ENCODE measurements around the gene TMCC1. TPM values are rescaled to one million over a fixed set of nuclear protein-coding genes. Genes with fewer than 3 reads are reported as not detected.
"Not testable (repeated sequence)": the region's sequence is repeated elsewhere in the genome, so short reads cannot be mapped to it uniquely, and the experiment has no call there.

Gene TMCC1
- total RNA-seq, 1 donor from 2014 or later, result 28.0 TPM

- no peaks in the 10 kb centered on the region for H3K36me3 ChIP-seq (ENCODE audit: control insufficient read depth, insufficient read depth, low read length)
- H3K4me3 ChIP-seq (ENCODE audit: low read depth, low read length), result no peak overlapping the region
- DNase-seq (ENCODE audit: low read depth), result no peak
- TF ChIP-seq CTCF (IDR thresholded peaks at IDR 0.05; ENCODE audit: insufficient read depth, low read length, poor library complexity, severe bottlenecking), result no peak
- H3K27me3 ChIP-seq (ENCODE audit: control insufficient read depth, insufficient read depth, low read length), result no peaks in the 10 kb centered on the region
Observed at GRCh38 chr3:129687586-129688125, 205.9 kb downstream of the TMCC1 start.

GRCh38 chr3:129686941-129687340, 206.6 kb downstream of the TMCC1 start:
- Histone ChIP-seq H3K27me3 (ENCODE audit: control insufficient read depth, insufficient read depth, low read length) (no peaks in the 10 kb centered on the region), H3K36me3 (ENCODE audit: control insufficient read depth, insufficient read depth, low read length) (no peaks in the 10 kb centered on the region), H3K4me3 (ENCODE audit: low read depth, low read length) (no peak overlapping the region)
- TF ChIP-seq CTCF (IDR thresholded peaks at IDR 0.05; ENCODE audit: insufficient read depth, low read length, poor library complexity, severe bottlenecking), result no peak
- no peak for DNase-seq (ENCODE audit: low read depth)

GRCh38 chr3:129684270-129684669, 209.2 kb downstream of the TMCC1 start:
- H3K4me3 ChIP-seq (ENCODE audit: low read depth, low read length), result no peak overlapping the region
- no peaks in the 10 kb centered on the region for H3K36me3 ChIP-seq (ENCODE audit: control insufficient read depth, insufficient read depth, low read length)
- TF ChIP-seq CTCF (IDR thresholded peaks at IDR 0.05; ENCODE audit: insufficient read depth, low read length, poor library complexity, severe bottlenecking), result no peak
- no peak for DNase-seq (ENCODE audit: low read depth)
- no peaks in the 10 kb centered on the region for H3K27me3 ChIP-seq (ENCODE audit: control insufficient read depth, insufficient read depth, low read length)

GRCh38 chr3:129683201-129683600, 210.3 kb downstream of the TMCC1 start:
- no peak for TF ChIP-seq CTCF (IDR thresholded peaks at IDR 0.05; ENCODE audit: insufficient read depth, low read length, poor library complexity, severe bottlenecking)
- no peak for DNase-seq (ENCODE audit: low read depth)

GRCh38 chr3:129676985-129677384, 216.5 kb downstream of the TMCC1 start:
- no peak for TF ChIP-seq CTCF (IDR thresholded peaks at IDR 0.05; ENCODE audit: insufficient read depth, low read length, poor library complexity, severe bottlenecking)
- no peak for DNase-seq (ENCODE audit: low read depth)
- Histone ChIP-seq H3K36me3 (ENCODE audit: control insufficient read depth, insufficient read depth, low read length) (no peaks in the 10 kb centered on the region), H3K27me3 (ENCODE audit: control insufficient read depth, insufficient read depth, low read length) (no peaks in the 10 kb centered on the region), H3K4me3 (ENCODE audit: low read depth, low read length) (no peak overlapping the region)

More at GRCh38 chr3:129683201-129683600, 210.3 kb downstream of the TMCC1 start:
- Histone ChIP-seq H3K36me3 (ENCODE audit: control insufficient read depth, insufficient read depth, low read length) (no peaks in the 10 kb centered on the region), H3K4me3 (ENCODE audit: low read depth, low read length) (no peak overlapping the region), H3K27me3 (ENCODE audit: control insufficient read depth, insufficient read depth, low read length) (no peaks in the 10 kb centered on the region)

GRCh38 chr3:129674798-129675123, 218.8 kb downstream of the TMCC1 start:
- H3K27me3 ChIP-seq (ENCODE audit: control insufficient read depth, insufficient read depth, low read length), result not testable (repeated sequence)

More at GRCh38 chr3:129674798-129675123, 218.8 kb downstream of the TMCC1 start:
- not testable (repeated sequence) for H3K36me3 ChIP-seq (ENCODE audit: control insufficient read depth, insufficient read depth, low read length); DNase-seq (ENCODE audit: low read depth); H3K4me3 ChIP-seq (ENCODE audit: low read depth, low read length)
